Coronary artery (tissue), 2 donors: Measurements from ENCODE around the gene GPHB5.

ENCODE experiments used
- DNase-seq: peaks from one replicate; pipeline ENCODE4 v3.0.0-alpha.2; 2017; ENCODE audit warnings: low spot score
- H3K27ac ChIP-seq, 2 donors: fragments of 200-600 bp; sonication (generic); one replicate each; pipeline ENCODE4 v1.5.1; 2016 to 2019
- H3K4me3 ChIP-seq: fragments of 200-600 bp; sonication (generic); 2 replicates; pipeline ENCODE4 v1.5.1; 2016; ENCODE audit warnings: mild to moderate bottlenecking, moderate library complexity
- CTCF ChIP-seq: fragments of 200-600 bp; sonication (generic); IDR thresholded peaks from one replicate; pipeline ENCODE4 v1.5.1; 2019; ENCODE audit warnings: antibody characterized with exemption

The GPHB5 gene

GRCh38 chr14:63318835-63319234 is at the start of gene GPHB5:
Gene GPHB5, minus strand, starts transcription at chr14:63318935. Its CDS starts 1,086 bp downstream, at chr14:63317849.
- Histone ChIP-seq H3K4me3 (no peak within 1 kb of the TSS), H3K27ac (no peak within 1 kb of the TSS)
- TF ChIP-seq CTCF: no peak
- no peak for DNase-seq

GRCh38 chr14:63367742-63368364 is 49.1 kb upstream of the GPHB5 start:
- no peak overlapping the region for H3K27ac ChIP-seq
- no peak for TF ChIP-seq CTCF
- no peak for DNase-seq
- no peak overlapping the region for H3K4me3 ChIP-seq

GRCh38 chr14:63362389-63362819 is 43.7 kb upstream of the GPHB5 start:
- DNase-seq: no peak
- no peak for TF ChIP-seq CTCF
- Histone ChIP-seq H3K4me3 (no peak overlapping the region), H3K27ac (no peak overlapping the region)

GRCh38 chr14:63361790-63362189 is 43.1 kb upstream of the GPHB5 start:
- no peak for DNase-seq
- H3K4me3 ChIP-seq: no peak overlapping the region
- no peak for TF ChIP-seq CTCF
- no peak overlapping the region for H3K27ac ChIP-seq

- no peak for TF ChIP-seq CTCF
- no peak overlapping the region for H3K27ac ChIP-seq
- no peak overlapping the region for H3K4me3 ChIP-seq
- no peak for DNase-seq
These were observed 39.1 kb upstream of the GPHB5 start for GRCh38 chr14:63357841-63358240.

- DNase-seq: no peak
- TF ChIP-seq CTCF: no peak
- H3K4me3 ChIP-seq: no peak overlapping the region
- H3K27ac ChIP-seq: no peak overlapping the region
These were observed 27.1 kb upstream of the GPHB5 start for GRCh38 chr14:63345826-63346225.

GRCh38 chr14:63344336-63344735 is 25.6 kb upstream of the GPHB5 start:
- H3K27ac ChIP-seq: no peak overlapping the region
- DNase-seq: no peak
- TF ChIP-seq CTCF: no peak
- H3K4me3 ChIP-seq: no peak overlapping the region
